Naive B cell (primary cell): Measurements from ENCODE around the gene MARK3. TPM values are rescaled to one million over a fixed set of nuclear protein-coding genes. Genes with fewer than 3 reads are reported as not detected.

ENCODE experiments used
- ATAC-seq, 2 donors: fragments of 150-1000 bp; cut with Tn5 transposase; 2 replicates each; pipeline ENCODE4 v1.10.0; 2021; ENCODE audit warnings: low read depth in 2 of 2, mild to moderate bottlenecking in 2 of 2, moderate library complexity in 2 of 2
- DNase-seq: peaks from one replicate; pipeline ENCODE4 v3.0.0; 2022
- H3K27ac Mint-ChIP-seq, 6 donors: one replicate each; pipeline ENCODE4 v1.8.0; 2020 to 2022; ENCODE audit warnings: mild to moderate bottlenecking in 6 of 6, mixed read lengths in 6 of 6, moderate library complexity in 5 of 6, inconsistent platforms in 2 of 6
- H3K27me3 Mint-ChIP-seq, 3 donors: one replicate each; pipeline ENCODE4 v1.8.0; 2021 to 2022; ENCODE audit warnings: mixed read lengths in 3 of 3, mild to moderate bottlenecking in 1 of 3
- H3K36me3 Mint-ChIP-seq, 2 donors: one replicate each; pipeline ENCODE4 v1.8.0; 2020 to 2022; ENCODE audit warnings: mixed read lengths in 2 of 2, inconsistent platforms in 1 of 2, mild to moderate bottlenecking in 1 of 2
- H3K4me1 Mint-ChIP-seq, 3 donors: one replicate each; pipeline ENCODE4 v1.8.0; 2020 to 2022; ENCODE audit warnings: mixed read lengths in 3 of 3, inconsistent platforms in 1 of 3, mild to moderate bottlenecking in 1 of 3, moderate library complexity in 1 of 3
- H3K4me3 Mint-ChIP-seq, 8 donors: one replicate each; pipeline ENCODE4 v1.8.0; 2020 to 2022; ENCODE audit warnings: mild to moderate bottlenecking in 8 of 8, mixed read lengths in 8 of 8, moderate library complexity in 8 of 8, inconsistent platforms in 2 of 8
- H3K9me3 Mint-ChIP-seq, 7 donors: one replicate each; pipeline ENCODE4 v1.8.0; 2020 to 2022; ENCODE audit warnings: mixed read lengths in 7 of 7, mild to moderate bottlenecking in 5 of 7, inconsistent platforms in 2 of 7, moderate library complexity in 1 of 7
- polyA plus RNA-seq, 6 donors: library from polyadenylated mRNA; unstranded; fragments of 300-500 nt; fragmentation: Illumina TruSeq; gene quantifications; one replicate each; pipeline ENCODE4 v1.2.3, GENCODE V29; 2021; ENCODE audit warnings: low read depth in 6 of 6

Gene MARK3
- polyA plus RNA-seq, 6 donors from 2014 or later, result 31.4 to 61.4 (median 34.6) TPM

DNA sequence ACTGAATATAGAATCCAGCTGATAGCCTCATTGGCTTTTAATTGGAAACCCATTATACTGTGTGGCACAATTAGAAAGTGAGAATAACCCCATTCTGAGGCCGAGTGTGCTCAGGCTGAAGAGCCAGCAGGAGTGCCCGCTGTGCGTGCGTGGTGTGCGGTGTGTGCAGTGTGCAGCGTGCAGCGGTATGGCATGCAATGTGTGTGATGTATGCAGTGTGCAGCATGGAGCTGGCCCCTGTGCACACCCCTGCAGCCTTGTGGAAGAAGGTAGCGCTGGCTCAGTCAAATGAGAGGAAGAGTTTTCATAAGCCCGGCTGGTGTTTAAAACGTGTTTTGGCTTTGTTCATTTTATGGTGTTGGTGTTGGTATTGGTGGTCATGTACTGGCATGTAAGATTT, 114.5 kb downstream of the MARK3 start:
- DNase-seq (no peak), ATAC-seq (no peak)
- Mint-ChIP-seq H3K27ac (peak overlapping the region in 2 of 6 donors; percentile 13 to 73), H3K4me3 (no peak overlapping the region), H3K4me1 (peaks cover 6 to 18% (median 12%) of the 10 kb centered on the region in 3 donors), H3K27me3 (no peaks in the 10 kb centered on the region), H3K36me3 (peaks cover 17 to 19% of the 10 kb centered on the region in 2 donors), H3K9me3 (no peaks in the 10 kb centered on the region)

DNA sequence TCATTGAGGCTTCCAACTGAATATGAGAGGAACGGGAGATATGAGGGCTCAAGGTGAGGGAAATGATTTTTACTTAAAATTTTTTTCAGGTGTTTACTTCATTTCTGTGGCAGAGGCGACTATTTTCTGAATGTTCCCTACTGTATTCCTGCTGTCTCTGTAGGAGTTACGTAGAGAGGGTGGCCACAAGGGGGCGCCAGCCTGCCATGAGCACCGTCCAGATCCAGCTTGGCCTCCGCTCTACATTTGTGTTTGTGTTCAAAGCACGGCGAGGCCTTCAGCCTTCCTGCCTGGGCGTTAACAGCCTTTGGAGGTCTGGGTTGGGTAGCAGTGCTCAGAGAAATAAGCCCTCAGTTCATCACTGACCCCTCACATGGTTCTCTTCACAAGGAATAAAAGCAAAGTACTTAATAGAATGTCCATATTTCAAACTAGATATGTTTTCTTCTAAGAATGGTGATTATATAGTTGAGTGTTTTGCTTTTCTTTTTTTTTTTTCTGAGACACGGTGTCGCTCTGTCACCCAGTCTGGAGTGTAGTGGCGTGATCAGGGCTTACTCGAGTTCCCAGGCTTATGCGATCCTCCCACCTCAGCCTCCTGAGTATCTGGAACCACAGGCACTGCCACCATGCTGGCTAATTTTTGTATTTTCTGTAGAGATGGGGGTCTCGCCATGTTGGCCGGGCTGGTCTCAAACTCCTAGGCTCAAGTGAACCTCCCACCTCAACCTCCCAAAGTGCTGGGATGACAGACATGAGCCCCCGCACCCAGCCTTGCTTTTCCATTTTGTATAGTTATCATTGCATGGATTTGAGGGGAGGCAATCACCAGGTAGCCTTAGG, 115.2 kb downstream of the MARK3 start:
- Mint-ChIP-seq H3K9me3 (no peaks in the 10 kb centered on the region), H3K36me3 (peaks cover 17 to 26% of the 10 kb centered on the region in 2 donors), H3K27ac (peak overlapping the region in 2 of 6 donors; percentile 13 to 72), H3K4me1 (peaks cover 9 to 18% (median 16%) of the 10 kb centered on the region in 3 donors), H3K4me3 (no peak overlapping the region), H3K27me3 (no peaks in the 10 kb centered on the region)
- ATAC-seq (peak; percentile 85 to 94), DNase-seq (peak; percentile 65)

DNA sequence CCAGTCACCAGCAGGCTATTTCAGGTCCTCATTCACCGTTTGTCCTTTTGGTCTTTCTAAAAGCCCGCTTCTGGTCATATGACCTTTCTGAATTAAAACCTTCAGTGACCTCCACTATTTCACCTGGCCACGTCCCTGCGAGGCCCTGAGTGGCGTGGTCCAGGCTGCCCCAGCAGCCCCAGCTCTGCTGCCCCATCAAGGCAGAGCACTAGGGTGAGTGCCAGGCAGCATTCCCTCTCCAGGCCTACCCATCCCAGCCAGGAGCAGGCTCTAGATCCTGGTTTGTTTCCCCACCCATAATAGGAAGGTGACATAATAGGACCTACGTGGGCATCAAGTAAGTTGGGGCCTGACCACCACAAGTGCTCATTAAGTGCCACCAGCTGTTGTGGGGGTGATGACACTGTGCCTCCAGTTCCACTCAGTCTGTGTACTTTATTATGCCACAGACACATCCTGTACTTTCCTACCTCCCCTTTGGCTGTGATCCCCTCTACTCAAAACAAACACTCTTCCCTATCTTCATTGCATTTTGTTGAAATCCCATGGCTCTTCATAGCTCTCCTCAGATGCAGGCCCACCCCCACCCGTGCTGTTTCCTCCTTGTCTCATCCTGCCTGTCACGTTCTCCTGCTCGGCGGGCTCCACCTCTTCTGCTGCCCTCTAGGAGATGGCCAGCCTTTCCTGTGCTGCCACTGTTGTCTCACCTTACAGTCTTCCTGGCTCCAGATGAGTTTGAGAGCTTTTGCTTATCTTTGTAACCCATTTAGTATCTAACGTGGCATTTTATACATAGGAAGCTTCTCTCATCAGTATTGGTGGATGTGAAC, 116.0 kb downstream of the MARK3 start:
- Mint-ChIP-seq H3K4me3 (peak overlapping the region in 2 of 8 donors; percentile 29 to 44), H3K4me1 (peaks cover 11 to 18% (median 17%) of the 10 kb centered on the region in 3 donors), H3K36me3 (peaks cover 17 to 29% of the 10 kb centered on the region in 2 donors), H3K27ac (peak overlapping the region in 4 of 6 donors; percentile 58 to 66 (median 60)), H3K27me3 (no peaks in the 10 kb centered on the region), H3K9me3 (no peaks in the 10 kb centered on the region)
- ATAC-seq (no peak), DNase-seq (no peak)

DNA sequence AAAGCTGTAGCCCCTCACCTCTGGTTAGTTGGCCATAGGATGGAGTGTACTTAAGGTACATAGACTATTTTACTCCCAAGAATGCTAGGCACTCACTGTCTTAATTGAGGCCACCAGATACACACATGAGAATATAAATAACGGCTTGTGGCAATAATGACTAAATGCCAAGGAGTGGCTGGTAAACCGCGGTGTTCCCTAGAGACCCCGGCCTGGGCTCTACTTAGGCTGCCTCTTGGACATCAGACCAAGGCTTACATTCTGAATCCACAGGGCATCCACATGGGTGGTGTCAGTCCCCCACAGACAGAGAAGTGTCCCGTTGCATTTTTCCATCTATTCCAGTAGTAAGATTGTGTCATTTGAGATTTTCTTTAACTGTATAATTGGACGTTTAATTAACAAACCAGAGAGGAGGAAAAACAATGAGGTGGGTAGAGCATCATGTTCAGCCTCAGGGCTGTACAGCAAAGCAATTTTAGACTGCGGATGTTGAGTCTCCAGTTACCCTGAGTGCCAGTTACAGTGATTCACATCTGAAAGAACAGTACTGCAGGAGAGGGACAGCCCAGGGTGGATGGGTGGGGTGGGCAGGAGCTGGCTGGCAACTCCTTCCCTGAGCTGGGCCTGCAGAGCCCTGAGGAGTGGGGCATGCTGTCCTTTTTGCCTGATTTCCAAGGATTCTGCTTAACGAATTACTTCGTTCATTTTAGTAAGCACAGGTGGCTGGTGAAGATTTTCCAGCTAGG, 116.9 kb downstream of the MARK3 start:
- Mint-ChIP-seq H3K4me3 (no peak overlapping the region), H3K27me3 (no peaks in the 10 kb centered on the region), H3K4me1 (peaks cover 11 to 18% (median 17%) of the 10 kb centered on the region in 3 donors), H3K36me3 (peaks cover 17 to 29% of the 10 kb centered on the region in 2 donors), H3K27ac (peak overlapping the region in 1 of 6 donors; percentile 61), H3K9me3 (no peaks in the 10 kb centered on the region)
- DNase-seq (no peak), ATAC-seq (no peak)

DNA sequence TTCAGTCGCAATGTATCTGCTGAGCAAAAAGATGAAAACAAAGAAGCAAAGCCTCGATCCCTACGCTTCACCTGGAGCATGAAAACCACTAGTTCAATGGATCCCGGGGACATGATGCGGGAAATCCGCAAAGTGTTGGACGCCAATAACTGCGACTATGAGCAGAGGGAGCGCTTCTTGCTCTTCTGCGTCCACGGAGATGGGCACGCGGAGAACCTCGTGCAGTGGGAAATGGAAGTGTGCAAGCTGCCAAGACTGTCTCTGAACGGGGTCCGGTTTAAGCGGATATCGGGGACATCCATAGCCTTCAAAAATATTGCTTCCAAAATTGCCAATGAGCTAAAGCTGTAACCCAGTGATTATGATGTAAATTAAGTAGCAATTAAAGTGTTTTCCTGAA, 117.7 kb downstream of the MARK3 start:
- no peak for DNase-seq
- Mint-ChIP-seq H3K36me3 (peaks cover 17 to 29% of the 10 kb centered on the region in 2 donors), H3K9me3 (no peaks in the 10 kb centered on the region), H3K27ac (no peak overlapping the region), H3K27me3 (no peaks in the 10 kb centered on the region), H3K4me3 (no peak overlapping the region), H3K4me1 (peaks cover 11 to 20% (median 18%) of the 10 kb centered on the region in 3 donors)
- ATAC-seq, result no peak

DNA sequence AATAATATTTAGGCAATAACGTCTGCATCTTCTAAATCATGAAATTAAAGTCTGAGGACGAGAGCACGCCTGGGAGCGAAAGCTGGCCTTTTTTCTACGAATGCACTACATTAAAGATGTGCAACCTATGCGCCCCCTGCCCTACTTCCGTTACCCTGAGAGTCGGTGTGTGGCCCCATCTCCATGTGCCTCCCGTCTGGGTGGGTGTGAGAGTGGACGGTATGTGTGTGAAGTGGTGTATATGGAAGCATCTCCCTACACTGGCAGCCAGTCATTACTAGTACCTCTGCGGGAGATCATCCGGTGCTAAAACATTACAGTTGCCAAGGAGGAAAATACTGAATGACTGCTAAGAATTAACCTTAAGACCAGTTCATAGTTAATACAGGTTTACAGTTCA, 118.1 kb downstream of the MARK3 start:
- ATAC-seq, result no peak
- DNase-seq, result no peak
- Mint-ChIP-seq H3K36me3 (peaks cover 17 to 29% of the 10 kb centered on the region in 2 donors), H3K9me3 (no peaks in the 10 kb centered on the region), H3K27ac (peak overlapping the region in 1 of 6 donors; percentile 81), H3K27me3 (no peaks in the 10 kb centered on the region), H3K4me1 (peaks cover 11 to 20% (median 18%) of the 10 kb centered on the region in 3 donors), H3K4me3 (no peak overlapping the region)

DNA sequence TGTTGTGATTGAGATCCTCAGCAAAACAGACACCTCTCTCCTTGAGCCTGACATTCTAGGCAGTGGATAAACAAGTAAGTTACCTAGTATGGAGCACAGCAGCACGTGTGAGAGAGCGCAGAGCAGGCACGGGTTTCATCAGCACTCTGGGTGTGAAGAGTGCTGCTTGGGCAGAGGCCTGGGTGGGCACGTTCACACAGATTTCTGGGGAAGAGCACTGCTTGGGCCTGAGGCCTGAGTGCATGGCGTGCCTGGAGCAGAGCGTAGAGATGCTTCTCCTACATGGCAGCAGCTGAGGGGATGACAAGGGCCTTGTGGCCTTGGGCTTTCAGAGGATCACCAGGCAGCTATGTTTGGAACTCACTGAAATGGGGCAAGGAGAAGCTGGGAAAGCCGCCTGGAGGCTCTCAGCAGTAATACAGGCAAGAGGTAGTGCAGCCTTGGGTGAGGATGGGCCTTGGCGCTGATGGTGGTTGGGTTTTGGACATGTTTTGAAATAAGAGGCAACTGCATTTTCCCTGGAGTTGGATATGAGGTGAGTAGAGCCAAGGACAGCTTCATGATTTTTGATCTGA, 119.9 kb downstream of the MARK3 start:
- Mint-ChIP-seq H3K4me1 (peaks cover 12 to 15% (median 15%) of the 10 kb centered on the region in 3 donors), H3K27me3 (no peaks in the 10 kb centered on the region), H3K27ac (peak overlapping the region in 4 of 6 donors; percentile 54 to 93 (median 61)), H3K9me3 (no peaks in the 10 kb centered on the region), H3K36me3 (peaks cover 21 to 29% of the 10 kb centered on the region in 2 donors), H3K4me3 (peak overlapping the region in 1 of 8 donors; percentile 7)
- DNase-seq (no peak), ATAC-seq (no peak)

DNA sequence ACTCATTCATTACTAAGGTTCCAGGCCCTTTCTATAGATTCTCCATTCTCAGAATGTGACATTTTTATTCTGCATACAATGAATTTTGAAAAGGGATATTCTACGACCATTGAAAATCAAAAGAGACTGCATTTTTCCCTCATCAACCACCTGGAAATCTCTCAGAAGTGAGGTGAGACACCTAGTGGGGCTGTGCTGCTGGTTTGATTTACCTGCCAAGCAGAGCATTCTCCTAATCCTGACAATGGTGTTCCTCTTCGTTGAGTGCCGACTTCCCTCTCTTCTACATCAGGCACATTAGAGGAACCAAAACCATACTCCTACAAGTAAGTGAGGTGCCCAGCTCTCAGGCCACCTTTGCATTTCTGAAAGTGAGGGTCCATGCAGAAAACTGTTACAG, 122.5 kb downstream of the MARK3 start:
- Mint-ChIP-seq H3K9me3 (no peaks in the 10 kb centered on the region), H3K4me3 (no peak overlapping the region), H3K27me3 (no peaks in the 10 kb centered on the region), H3K27ac (peak overlapping the region in 2 of 6 donors; percentile 9 to 30), H3K4me1 (peaks cover 3 to 8% (median 8%) of the 10 kb centered on the region in 3 donors), H3K36me3 (peaks cover 12% of the 10 kb centered on the region in 2 donors)
- ATAC-seq (no peak), DNase-seq (no peak)

DNA sequence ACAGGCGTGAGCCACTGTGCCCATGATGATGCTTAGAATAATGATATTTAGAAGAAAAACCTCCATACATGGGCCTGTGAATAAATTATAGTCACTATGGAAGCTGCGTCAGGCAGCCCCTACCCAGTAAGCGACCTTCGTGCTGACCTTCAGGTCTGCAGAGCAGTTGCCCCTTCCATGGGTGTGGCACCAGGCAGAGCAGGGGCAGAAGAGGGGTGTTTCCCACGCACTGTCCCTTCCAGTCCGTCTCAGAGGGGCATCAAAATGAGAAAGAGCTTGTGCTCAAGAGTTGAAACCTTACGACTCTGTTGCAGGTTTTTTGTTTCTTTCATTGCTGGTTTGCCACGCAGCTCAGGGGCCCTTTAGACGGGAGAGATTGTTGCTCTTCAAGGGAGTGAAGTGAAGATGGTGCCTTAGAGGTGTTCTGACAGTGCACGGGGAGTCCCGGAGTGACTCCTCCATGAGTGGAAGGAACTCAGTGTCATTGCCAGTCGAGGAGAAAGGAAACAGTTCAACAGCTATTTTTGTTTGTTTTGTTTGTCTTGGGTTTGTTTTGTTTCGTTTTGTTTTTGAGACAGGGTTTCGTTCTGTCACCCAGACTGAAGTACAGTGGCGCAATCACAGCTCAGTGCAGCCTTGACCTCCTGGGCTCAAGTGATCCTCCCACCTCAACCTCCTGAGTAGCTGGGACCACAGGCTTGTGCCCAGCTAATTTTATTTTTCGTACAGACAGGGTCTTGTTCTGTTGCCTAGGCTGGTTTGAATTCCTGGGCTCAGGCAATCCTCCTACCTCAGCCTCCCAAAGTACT, 123.5 kb downstream of the MARK3 start:
- peaks cover 3 to 8% (median 8%) of the 10 kb centered on the region in 3 donors for H3K4me1 Mint-ChIP-seq
- H3K36me3 Mint-ChIP-seq, result peaks cover 4 to 10% of the 10 kb centered on the region in 2 donors
- no peaks in the 10 kb centered on the region for H3K27me3 Mint-ChIP-seq
- H3K4me3 Mint-ChIP-seq, result peak overlapping the region in 2 of 8 donors; percentile 11 to 15
- DNase-seq (no peak), ATAC-seq (no peak)
- H3K9me3 Mint-ChIP-seq, result no peaks in the 10 kb centered on the region
- H3K27ac Mint-ChIP-seq, result peak overlapping the region in 3 of 6 donors; percentile 60 to 69 (median 64)

DNA sequence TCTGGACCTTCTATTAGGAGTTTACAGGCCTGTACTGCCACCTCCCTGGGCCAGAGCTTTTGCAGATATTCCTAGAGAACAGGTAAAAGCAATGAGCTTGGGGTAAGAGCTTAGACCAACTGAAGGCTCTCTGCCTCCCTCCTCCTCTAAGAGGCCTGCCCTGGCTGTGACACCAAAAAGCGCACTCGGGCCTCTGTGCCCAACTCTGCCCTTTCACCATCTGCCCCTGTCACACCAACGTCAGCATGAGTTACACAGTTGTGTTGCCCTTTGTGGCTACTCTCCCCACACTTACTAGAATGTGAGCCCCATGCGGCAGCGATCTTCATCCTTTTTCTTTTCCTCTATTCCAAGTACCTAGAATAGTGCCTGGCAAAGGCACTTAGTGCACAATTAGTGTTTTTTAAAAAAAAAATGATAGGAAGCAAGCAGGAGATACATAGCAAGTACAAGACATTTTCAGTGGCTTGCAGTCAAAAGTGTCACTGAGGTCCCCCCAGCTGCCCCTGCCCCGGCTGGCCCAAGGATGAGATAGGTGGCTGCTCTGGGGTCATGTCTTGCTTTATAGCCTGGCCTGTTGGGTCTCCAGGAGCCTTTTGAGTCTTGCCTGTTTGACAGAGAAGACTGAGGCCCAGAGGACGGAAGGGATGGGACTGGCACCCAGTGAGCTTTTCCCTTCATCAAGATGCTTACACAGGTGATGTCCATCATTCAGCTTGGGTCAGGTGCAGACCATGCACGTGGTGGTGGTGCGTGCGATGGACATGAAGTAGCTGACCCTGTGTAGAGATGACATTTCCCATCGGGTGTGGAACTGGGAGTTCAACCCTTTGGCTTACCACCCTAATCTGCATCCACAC, 124.9 kb downstream of the MARK3 start:
- Mint-ChIP-seq H3K9me3 (no peaks in the 10 kb centered on the region), H3K36me3 (peaks cover 4 to 6% of the 10 kb centered on the region in 2 donors), H3K27ac (peak overlapping the region in 2 of 6 donors; percentile 43 to 86), H3K4me1 (peaks cover 3 to 8% (median 7%) of the 10 kb centered on the region in 3 donors), H3K27me3 (no peaks in the 10 kb centered on the region), H3K4me3 (peak overlapping the region in 1 of 8 donors; percentile 25)
- ATAC-seq (no peak), DNase-seq (no peak)
